Measurements from ENCODE around the gene INS. TPM values are rescaled to one million over a fixed set of nuclear protein-coding genes. Genes with fewer than 3 reads are reported as not detected.
A peak's percentile ranks its signal among the peaks of the same experiment; 100 is the strongest.

The INS gene
- total and polyA plus RNA-seq, 2 of the 13 experiments (the other 11 are each of a cell fraction or from before 2014, with no cell fraction given): not detected

DNA sequence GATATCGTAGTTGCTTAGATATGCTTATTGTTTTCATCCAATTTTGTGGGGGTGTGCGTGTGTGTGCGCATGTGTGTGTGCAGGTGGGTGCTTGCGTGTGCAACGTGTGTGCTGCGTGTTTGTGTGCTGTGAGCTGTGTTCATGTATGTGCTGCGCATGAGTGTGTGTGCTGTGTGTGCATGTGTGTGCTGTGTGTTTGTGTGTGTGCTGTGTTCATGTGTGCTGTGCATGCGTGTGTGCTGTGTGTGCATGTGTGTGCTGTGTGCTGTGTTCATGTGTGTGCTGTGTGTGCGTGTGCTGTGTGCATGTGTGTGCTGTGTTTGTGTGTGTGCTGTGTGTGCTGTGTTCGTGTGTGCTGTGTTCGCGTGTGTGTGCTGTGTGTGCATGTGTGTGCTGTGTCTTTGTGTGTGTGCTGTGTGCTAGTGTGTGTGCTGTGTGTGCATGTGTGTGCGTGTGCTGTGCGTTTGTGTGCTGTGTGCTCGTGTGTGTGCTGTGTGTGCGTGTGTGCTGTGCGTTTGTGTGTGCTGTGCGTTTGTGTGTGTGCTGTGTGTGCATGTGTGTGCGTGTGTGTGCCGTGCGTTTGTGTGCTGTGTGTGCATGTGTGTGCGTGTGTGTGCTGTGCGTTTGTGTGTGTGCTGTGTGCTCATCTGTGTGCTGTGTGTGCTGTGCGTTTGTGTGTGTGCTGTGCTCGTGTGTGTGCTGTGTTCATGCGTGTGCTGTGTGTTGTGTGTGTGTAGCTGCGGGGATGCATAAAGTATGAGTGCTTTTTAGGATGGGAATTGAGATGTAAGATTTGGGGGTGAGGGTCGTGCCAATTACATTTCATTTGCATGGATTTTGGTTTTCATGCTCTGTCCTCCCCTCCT is 29.4 kb downstream of the INS start (continued):
- TF ChIP-seq ZNF142 (CRISPR knock-in tag; IDR thresholded peaks at IDR 0.05) (no peak), SETDB1 (CRISPR knock-in tag; IDR thresholded peaks at IDR 0.05; ENCODE audit: borderline replicate concordance) (no peak), ZFP41 (CRISPR knock-in tag; IDR thresholded peaks at IDR 0.05; ENCODE audit: borderline replicate concordance) (peak; percentile 27; the same call in 1 of the 2 replicates), SCMH1 (CRISPR knock-in tag; IDR thresholded peaks at IDR 0.05; ENCODE audit: borderline replicate concordance) (no peak), ZNF530 (CRISPR knock-in tag; IDR thresholded peaks at IDR 0.05; ENCODE audit: low read depth) (no peak), CHD4 (IDR thresholded peaks at IDR 0.05; ENCODE audit: borderline replicate concordance, low read length) (no peak), ZBTB42 (CRISPR knock-in tag; IDR thresholded peaks at IDR 0.05) (no peak), MAZ (IDR thresholded peaks at IDR 0.05; ENCODE audit: borderline replicate concordance, low read depth, low read length) (no peak), MAZ (CRISPR knock-in tag; IDR thresholded peaks at IDR 0.05; ENCODE audit: low read depth) (peak; percentile 50), CREM (IDR thresholded peaks at IDR 0.05) (no peak), CREM (CRISPR knock-in tag; IDR thresholded peaks at IDR 0.05) (no peak), MYNN (CRISPR knock-in tag; IDR thresholded peaks at IDR 0.05; ENCODE audit: low read depth) (no peak), NAIF1 (CRISPR knock-in tag; IDR thresholded peaks at IDR 0.05; ENCODE audit: borderline replicate concordance) (no peak), ZNF292 (CRISPR knock-in tag; IDR thresholded peaks at IDR 0.05; ENCODE audit: borderline replicate concordance, low read depth) (no peak), SIN3B (IDR thresholded peaks at IDR 0.05; ENCODE audit: low read length) (no peak)
- TF ChIP-seq, protein P1, sequence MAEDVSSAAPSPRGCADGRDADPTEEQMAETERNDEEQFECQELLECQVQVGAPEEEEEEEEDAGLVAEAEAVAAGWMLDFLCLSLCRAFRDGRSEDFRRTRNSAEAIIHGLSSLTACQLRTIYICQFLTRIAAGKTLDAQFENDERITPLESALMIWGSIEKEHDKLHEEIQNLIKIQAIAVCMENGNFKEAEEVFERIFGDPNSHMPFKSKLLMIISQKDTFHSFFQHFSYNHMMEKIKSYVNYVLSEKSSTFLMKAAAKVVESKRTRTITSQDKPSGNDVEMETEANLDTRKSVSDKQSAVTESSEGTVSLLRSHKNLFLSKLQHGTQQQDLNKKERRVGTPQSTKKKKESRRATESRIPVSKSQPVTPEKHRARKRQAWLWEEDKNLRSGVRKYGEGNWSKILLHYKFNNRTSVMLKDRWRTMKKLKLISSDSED (CRISPR knock-in tag; IDR thresholded peaks at IDR 0.05): peak; percentile 7; the same call in 1 of the 2 replicates
- TF ChIP-seq, protein P2, sequence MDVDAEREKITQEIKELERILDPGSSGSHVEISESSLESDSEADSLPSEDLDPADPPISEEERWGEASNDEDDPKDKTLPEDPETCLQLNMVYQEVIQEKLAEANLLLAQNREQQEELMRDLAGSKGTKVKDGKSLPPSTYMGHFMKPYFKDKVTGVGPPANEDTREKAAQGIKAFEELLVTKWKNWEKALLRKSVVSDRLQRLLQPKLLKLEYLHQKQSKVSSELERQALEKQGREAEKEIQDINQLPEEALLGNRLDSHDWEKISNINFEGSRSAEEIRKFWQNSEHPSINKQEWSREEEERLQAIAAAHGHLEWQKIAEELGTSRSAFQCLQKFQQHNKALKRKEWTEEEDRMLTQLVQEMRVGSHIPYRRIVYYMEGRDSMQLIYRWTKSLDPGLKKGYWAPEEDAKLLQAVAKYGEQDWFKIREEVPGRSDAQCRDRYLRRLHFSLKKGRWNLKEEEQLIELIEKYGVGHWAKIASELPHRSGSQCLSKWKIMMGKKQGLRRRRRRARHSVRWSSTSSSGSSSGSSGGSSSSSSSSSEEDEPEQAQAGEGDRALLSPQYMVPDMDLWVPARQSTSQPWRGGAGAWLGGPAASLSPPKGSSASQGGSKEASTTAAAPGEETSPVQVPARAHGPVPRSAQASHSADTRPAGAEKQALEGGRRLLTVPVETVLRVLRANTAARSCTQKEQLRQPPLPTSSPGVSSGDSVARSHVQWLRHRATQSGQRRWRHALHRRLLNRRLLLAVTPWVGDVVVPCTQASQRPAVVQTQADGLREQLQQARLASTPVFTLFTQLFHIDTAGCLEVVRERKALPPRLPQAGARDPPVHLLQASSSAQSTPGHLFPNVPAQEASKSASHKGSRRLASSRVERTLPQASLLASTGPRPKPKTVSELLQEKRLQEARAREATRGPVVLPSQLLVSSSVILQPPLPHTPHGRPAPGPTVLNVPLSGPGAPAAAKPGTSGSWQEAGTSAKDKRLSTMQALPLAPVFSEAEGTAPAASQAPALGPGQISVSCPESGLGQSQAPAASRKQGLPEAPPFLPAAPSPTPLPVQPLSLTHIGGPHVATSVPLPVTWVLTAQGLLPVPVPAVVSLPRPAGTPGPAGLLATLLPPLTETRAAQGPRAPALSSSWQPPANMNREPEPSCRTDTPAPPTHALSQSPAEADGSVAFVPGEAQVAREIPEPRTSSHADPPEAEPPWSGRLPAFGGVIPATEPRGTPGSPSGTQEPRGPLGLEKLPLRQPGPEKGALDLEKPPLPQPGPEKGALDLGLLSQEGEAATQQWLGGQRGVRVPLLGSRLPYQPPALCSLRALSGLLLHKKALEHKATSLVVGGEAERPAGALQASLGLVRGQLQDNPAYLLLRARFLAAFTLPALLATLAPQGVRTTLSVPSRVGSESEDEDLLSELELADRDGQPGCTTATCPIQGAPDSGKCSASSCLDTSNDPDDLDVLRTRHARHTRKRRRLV (CRISPR knock-in tag; IDR thresholded peaks at IDR 0.05): no peak

Data from HepG2 (cell line).